NCI-H524 treated with DMSO at 0.1 percent for 48 hours (cell line): ENCODE data around the gene CERS6.
"Not testable (repeated sequence)": the region's sequence is repeated elsewhere in the genome, so short reads cannot be mapped to it uniquely, and the experiment has no call there.

Experiments
- DNase-seq: peaks from one replicate; lab custom pipeline; 2025; lab: John Stamatoyannopoulos, UW

CERS6 gene

GRCh38 chr2:168642873-168643272 is 186.8 kb downstream of the CERS6 start:
- DNase-seq = no peak

GRCh38 chr2:168643979-168644378 is 187.9 kb downstream of the CERS6 start:
- DNase-seq = no peak

DNA sequence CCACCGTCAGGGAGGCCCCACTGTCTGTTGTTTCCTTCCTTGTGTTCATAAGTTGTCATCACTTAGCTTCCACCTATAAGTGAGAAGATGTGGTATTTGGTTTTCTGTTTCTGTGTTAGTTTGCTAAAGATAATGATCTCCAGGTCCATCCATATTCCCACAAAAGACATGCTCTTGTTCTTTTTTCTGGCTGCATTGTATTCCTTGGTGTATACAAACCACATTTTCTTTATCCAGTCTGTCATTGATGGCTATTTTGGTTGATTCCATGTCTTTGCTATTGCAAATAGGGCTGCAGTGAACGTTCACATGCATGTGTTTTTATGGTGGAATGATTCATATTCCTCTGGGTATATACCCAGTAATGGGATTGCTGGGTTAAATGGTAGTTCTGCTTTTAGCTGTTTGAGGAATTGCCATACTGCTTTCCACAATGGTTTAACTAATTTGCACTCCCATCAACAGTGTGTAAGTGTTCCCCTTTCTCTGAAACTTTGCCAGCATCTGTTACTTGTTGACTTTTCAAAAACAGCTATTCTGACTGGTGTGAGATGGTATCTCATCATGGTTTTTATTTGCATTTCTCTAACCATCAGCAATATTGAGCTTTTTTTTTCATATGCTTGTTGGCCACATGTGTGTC is 189.7 kb downstream of the CERS6 start:
- no peak for DNase-seq

GRCh38 chr2:168649105-168649504 is 193.0 kb downstream of the CERS6 start:
- no peak for DNase-seq

DNA sequence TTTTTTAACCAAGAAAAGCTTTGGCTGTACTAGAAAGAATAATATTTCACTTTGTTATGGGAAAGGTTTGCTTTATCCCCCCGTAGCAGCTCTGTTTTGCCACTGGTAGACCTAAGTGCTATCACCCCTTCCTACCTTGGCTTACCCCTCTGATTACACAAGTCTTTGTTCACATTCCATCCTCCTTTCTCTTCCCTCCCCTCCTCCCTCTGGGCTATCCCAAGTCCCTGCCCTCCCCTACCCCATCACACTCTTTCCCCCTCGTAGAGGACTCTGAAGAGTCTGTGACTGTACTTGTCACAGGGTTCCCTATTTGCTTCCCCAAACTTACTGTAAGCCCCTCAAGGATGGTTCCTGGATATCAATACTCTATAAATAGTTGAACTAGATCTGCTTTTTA is 193.5 kb downstream of the CERS6 start:
- DNase-seq = no peak

DNA sequence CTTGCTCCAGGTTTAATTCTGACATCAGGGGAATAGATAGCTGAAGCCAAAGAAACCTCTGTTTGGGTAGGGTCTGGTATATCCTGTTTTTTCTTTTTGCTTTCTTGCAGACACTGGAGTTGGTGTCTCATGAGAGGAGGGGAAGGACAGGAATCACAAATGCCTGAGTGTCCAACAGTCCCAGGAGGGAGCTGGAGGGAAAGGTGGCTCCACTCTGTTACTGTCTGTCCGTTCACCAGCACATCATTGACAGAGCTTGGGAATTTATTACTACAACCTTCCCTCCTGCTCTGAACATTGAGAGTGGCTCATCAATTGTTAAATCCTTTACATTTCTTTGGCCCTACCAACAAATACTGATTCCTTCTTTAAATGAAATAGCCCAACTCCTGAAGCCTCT is 194.1 kb downstream of the CERS6 start:
- DNase-seq = no peak

DNA sequence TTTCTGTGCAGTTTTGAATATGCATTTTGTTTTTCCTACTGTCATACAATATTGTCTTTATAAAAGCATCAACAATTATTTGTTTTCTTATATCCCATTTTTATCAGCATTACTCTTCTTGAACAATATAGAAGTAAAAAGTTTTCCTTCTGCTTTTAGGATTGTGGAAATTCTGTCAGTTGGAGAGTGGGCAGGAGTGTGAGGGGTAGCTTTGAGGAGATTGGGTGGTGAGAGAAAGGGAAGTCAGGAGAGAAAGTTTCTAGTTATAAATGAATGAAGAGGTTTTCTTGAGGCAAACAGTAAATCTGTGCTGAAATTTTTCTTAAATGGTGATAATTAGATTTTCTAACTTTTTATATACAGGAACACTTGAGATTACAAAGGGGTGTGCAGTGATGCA is 194.7 kb downstream of the CERS6 start:
- DNase-seq = no peak

GRCh38 chr2:168652997-168653921 is 197.2 kb downstream of the CERS6 start:
- DNase-seq = no peak

DNA sequence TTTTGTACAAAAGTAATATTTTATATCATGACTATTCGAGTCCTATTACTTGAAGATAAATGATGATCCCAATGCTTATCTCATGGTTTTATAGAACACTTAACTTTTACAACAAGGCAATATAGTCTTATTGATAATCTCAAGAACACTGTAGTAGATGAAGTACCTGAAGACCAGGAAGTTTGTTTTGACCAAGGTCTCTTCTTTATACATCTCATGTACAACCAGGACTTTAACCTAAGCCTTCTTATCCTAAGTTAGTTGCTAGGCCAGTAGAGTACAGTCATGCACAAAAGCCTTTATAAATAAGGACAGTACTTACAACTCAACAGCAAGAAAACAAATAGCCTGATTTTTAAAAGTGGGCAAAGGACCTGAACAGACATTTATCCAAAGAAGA is 198.6 kb downstream of the CERS6 start:
- no peak for DNase-seq

DNA sequence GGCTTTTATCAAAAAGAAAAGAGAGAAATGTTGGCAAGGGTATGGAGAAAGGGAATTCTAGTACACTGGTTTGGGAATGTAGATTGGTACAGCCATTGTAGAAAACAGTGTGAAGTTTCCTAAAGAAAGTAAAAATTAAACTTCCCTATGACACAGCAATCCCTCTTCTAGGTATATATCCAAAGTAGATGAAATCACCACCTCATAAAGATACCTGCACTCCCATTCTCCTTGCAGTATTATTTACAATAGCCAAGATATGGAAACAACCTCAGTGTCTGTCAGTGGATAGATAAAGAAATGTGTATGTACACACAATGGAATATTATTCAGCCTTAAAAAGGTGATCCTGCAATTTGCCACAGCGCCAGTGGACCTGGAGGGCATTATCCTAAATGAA is 199.1 kb downstream of the CERS6 start:
- DNase-seq = no peak

DNA sequence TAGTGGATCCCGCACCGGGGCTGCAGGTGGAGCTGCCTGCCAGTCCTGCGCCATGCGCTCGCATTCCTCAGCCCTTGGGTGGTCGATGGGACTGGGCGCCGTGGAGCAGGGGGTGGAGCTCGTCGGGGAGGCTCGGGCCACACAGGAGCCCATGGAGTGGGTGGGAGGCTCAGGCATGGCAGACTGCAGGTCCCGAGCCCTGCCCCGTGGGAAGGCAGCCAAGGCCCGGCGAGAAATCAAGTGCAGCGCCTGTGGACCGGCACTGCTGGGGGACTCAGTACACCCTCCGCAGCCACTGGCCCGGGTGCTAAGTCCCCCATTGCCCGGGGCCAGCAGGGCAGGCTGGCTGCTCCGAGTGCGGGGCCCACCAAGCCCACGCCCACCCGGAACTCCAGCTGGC is 201.3 kb downstream of the CERS6 start:
- DNase-seq = not testable (repeated sequence)

GRCh38 chr2:168658706-168659105 is 202.6 kb downstream of the CERS6 start:
- DNase-seq = no peak

DNA sequence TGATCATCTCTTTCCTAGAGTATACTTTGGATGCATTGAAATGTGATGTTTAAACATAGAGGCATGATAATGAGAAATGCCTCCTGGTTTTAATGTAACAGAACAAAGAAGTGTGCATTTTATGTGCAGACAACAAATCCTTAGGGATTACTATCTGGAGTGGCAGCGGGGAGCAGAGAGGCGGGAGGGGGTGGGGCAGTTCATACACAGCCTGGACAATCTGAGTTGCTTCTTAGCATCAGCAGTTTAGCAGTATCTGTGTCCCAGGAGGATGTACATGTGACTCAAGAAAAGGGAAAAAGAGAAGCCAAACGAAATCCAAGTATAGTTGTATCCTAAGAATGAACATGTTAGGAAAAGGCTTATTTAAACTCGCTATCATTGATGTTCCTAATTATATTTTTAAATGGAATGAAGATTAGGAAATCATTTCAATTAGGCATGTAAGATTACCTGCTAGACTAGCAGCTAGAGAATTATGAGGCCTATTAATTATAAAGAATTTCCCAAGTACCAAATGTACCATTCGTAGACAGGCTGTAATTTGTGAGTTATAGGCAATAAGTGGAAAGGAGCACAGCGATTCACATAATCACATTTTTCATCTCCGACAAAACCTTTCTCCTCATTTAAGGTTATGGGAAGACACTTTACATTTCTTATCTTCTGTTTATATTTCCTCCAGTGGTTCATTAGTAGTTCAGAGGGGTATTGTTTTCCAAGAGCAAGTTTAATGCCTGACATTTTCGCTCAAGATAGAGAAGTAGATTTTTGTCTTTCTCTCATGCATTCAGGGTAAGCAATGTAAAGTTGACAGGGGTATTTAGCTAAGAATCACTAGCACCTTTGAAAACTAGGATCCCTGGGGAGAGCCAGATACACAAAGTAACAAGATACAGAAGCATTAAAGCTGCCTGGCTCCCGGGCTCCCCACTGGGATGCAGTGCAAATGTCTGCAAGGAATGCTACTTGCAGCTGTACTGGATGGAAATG is 205.1 kb downstream of the CERS6 start:
- peak; percentile 60 for DNase-seq

- no peak for DNase-seq
These were observed 205.8 kb downstream of the CERS6 start for GRCh38 chr2:168661863-168662256.

- DNase-seq = no peak
These were observed 206.7 kb downstream of the CERS6 start for GRCh38 chr2:168662651-168663208.

DNA sequence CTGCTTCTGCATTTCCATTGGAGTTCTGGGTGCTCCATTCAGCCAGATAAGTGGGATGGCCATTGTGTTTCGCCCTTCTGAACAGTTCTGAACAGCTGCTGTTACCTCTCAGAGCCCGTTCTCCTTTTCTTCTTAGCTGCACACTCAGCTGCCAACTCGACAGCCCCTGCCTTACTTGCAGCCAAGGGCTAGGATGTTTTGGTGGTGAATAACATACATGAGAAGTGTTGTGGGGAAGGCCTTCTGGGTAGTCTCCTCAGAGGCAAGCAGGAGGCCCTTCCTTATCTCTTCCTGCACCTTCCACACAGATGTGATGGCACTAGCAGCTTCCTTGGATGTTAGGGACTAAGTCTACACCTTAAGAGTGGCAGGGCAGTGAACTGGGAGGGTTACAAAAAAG is 207.9 kb downstream of the CERS6 start:
- no peak for DNase-seq

DNA sequence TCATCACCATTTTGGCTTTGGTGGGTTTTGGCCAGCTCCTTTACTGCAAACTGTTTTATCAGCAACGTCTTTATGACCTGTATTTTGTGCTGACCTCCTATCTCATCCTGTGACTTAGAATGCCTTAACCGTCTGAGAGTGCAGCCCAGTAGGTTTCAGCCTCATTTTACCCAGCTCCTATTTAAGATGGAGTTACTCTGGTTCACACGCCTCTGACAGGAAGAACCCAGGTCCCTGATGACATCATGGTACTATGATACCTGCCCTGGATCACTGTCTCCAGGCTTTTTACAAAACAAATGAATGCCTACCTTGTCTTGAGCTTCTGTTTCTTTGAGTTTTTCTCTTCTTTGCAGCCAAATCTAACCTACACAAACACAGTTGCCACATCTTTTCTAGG is 208.6 kb downstream of the CERS6 start:
- DNase-seq = not testable (repeated sequence)

GRCh38 chr2:168666339-168666738 is 210.3 kb downstream of the CERS6 start:
- DNase-seq = no peak

- DNase-seq = no peak
These were observed 211.1 kb downstream of the CERS6 start for GRCh38 chr2:168667156-168667555.

DNA sequence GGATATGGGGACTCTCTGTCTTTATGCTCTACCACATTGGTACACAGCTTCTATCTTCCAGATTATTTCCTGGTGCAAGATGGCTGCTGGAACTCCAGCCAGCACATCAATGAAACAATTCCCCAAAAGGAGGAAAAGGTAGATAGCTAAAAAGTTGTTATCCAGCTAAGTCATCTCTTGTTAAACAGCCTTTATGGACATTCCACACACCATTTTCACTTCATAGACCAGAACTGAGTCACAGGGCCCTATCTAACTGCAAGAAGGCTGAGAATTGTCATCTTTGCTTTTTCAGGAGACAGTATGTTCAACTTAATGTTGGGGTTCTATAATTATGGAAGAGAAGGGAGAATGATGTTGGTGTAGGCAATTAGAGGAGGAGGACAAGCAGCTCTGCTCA is 213.1 kb downstream of the CERS6 start:
- DNase-seq = no peak

GRCh38 chr2:168670478-168670877 is 214.4 kb downstream of the CERS6 start:
- DNase-seq = no peak

- DNase-seq = no peak
These were observed 215.9 kb downstream of the CERS6 start for GRCh38 chr2:168671932-168672331.
